ENCODE data around the gene ZSCAN16.
"Not testable (repeated sequence)": the region's sequence is repeated elsewhere in the genome, so short reads cannot be mapped to it uniquely, and the experiment has no call there.

Gene ZSCAN16

GRCh38 chr6:28124350-28124970 lies at the start of gene ZSCAN16:
Gene ZSCAN16 (plus strand): TSS chr6:28124609. CDS start chr6:28125444, 835 bp downstream.
- DNase-seq (ENCODE audit: low read depth, low spot score), result no peak

DNA sequence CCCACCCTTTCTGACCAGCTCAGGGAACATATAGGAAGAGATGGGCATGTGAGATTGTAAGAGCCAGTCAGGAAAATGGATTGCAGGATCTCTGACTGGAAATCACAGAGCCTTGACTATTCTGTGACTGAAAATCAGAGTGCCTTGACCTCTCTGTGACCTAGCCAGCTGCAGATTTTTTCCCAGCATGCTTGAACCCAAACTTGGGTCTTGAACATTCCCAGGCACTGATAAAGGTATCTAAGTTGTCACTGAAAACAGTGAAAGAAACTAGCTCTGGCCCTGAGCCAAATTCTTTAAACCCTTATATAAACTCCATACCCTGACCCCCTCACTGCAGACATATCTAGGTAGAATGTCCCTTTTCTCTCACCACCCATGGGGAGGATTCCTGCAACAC lies 46.4 kb upstream of the ZSCAN16 start:
- no peak for DNase-seq (ENCODE audit: low read depth, low spot score)

- DNase-seq (ENCODE audit: low read depth, low spot score), result no peak
Observed at GRCh38 chr6:28078836-28079235, 45.6 kb upstream of the ZSCAN16 start.

DNA sequence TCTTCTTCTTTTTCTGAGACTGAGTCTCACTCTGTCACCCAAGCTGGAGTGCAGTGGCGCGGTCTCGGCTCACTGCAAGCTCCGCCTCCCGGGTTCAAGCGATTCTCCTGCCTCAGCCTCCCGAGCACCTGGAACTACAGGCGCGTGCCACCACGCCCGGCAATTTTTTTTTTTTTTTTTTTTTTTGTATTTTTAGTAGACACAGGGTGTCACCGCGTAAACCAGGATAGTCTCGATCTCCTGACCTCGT lies 44.1 kb upstream of the ZSCAN16 start, which contains the start of gene ZNF165:
ZNF165 (plus strand) TSS at position 188 of the 250 bp plus-strand sequence. CDS start 4,913 bp downstream, outside the sequence.
- not testable (repeated sequence) for DNase-seq (ENCODE audit: low read depth, low spot score)

DNA sequence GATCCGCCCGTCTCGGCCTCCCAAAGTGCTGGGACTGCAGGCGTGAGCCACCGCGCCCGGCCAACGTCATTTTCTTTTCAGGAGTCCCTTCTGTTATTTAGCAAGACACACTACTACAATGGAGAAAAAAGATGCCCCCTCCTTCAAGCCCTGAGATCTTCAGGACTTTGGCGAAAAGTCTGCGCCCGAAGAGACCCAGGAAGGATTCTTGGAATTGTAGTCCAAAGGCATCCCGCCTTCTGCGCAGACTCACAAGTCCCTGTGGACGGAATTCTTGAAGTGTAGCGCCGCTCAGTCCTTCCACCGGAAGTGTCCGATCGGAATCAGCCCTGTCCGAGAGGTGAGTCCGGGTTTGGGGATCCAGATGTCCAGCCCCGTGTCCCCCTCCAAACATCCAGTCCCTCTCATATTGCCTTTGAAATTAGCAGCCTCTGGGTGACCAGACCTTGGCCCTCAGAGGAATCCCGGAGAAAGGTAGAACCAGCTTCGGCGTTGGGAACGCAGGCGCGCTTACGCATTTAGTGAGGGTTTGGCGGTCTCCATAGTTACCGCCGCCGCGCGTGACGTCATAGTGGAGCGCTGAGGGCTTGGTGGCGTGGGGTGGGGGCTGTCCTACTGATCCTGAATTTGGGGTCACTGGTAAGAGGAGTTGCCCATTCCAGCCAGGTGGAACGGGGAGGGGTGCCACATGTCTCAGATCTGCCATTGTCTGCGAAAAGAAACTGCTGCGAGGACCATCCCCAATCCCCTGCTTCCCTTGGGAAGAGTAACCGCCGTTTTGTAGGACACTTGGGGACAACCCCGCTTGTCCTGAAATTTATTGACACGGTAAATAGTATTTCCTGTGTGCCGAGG lies 43.6 kb upstream of the ZSCAN16 start:
- peak; percentile 96 for DNase-seq (ENCODE audit: low read depth, low spot score)

GRCh38 chr6:28081486-28081751 lies 43.0 kb upstream of the ZSCAN16 start:
- DNase-seq (ENCODE audit: low read depth, low spot score), result no peak

GRCh38 chr6:28082939-28083338 lies 41.5 kb upstream of the ZSCAN16 start:
- DNase-seq (ENCODE audit: low read depth, low spot score), result no peak

DNA sequence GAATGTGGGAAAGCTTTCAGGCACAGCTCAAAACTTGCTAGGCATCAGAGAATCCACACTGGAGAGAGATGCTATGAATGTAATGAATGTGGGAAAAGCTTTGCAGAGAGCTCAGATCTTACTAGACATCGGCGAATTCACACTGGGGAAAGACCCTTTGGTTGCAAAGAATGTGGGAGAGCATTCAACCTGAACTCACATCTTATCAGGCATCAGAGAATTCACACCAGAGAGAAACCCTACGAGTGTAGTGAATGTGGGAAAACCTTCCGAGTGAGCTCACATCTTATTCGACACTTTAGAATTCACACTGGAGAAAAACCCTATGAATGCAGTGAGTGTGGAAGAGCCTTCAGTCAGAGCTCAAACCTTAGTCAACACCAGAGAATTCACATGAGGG lies 35.4 kb upstream of the ZSCAN16 start:
- no peak for DNase-seq (ENCODE audit: low read depth, low spot score)

GRCh38 chr6:28090917-28091586 lies 33.4 kb upstream of the ZSCAN16 start:
- DNase-seq (ENCODE audit: low read depth, low spot score), result no peak

DNA sequence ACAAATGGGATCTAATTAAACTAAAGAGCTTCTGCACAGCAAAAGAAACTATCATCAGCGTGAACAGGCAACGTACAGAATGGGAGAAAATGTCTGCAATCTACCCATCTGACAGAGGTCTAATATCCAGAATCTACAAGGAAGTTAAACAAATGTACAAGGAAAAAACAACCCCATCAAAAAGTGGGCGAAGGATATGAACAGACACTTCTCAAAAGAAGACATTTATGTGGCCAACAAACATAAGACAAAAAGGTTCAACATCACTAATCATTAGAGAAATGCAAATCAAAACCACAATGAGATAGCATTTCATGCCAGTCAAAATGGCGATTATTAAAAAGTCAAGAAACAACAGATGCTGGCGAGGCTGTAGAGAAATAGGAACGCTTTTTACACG lies 22.2 kb upstream of the ZSCAN16 start:
- DNase-seq (ENCODE audit: low read depth, low spot score), result not testable (repeated sequence)

- not testable (repeated sequence) for DNase-seq (ENCODE audit: low read depth, low spot score)
Observed at GRCh38 chr6:28102699-28103098, 21.7 kb upstream of the ZSCAN16 start.

GRCh38 chr6:28104392-28105244 lies 19.8 kb upstream of the ZSCAN16 start:
- peak; percentile 43 for DNase-seq (ENCODE audit: low read depth, low spot score)

GRCh38 chr6:28105245-28105639 lies 19.2 kb upstream of the ZSCAN16 start:
- DNase-seq (ENCODE audit: low read depth, low spot score), result no peak

DNA sequence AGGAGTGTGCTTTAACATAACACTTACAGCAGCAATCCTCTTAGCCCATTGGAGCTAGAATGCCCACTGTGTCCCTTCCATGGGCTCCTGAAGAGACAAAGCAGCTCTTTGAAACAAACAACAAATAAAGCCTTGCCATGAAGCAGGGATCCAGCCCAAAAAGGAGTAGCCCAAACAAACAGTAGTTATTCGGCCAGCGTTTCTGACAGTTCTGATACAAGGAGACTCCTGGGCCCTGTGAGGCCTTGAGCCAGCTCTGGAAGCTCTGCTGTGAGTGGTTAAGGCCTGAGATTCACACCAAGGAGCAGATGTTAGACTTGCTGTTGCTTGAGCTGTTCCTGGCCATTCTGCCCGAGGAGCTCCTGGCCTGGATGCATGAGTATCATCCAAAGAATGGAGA lies 16.9 kb upstream of the ZSCAN16 start:
- no peak for DNase-seq (ENCODE audit: low read depth, low spot score)

DNA sequence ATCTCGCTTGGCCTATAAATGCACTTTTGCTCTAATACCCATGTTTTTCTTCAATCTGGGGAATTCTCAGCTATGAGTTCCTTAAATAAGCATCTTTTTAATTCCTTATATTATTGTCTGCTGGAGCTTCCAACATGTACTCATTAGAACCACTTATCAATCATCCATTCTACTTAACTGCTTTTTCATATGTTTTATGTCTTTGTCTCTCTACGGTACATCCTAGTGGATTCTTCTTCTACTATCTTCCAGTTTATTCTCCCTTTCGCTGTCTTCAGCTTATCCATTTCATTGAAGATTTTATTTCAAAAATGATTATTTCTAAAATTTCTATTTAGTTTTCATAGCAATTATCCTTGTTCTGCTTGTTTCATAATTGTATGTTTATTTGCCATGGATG lies 12.4 kb upstream of the ZSCAN16 start:
- no peak for DNase-seq (ENCODE audit: low read depth, low spot score)

GRCh38 chr6:28115799-28116198 lies 8.6 kb upstream of the ZSCAN16 start:
- no peak for DNase-seq (ENCODE audit: low read depth, low spot score)

DNA sequence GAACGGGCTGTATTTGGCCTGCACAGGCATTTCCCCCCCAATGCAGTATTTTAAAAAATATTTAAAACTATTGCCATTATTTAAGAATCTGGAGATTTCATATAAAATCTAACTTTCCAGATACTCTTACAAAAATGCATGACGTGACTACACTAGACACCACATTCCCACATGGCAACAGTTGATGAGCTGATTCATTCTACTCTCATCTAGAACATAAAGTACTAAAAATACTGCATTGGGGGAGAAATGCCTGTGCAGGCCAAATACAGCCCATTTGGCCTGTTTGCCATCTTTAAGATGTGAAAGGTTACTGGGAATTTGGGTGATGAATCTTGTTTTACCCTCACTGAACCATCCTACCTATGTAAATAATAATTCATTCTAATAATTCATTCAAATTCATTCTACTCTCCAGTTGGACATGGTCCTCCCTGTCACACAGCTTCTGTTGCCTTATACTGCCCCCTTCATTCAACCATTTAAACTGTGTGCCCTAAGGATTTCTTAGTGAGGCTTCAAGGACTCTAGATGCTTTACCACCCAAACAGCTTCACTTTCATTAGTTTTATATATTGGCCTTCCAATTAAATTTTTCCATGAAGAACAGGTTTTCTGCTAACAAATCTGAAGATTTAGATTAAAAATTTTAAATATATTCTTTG lies 6.9 kb upstream of the ZSCAN16 start:
- DNase-seq (ENCODE audit: low read depth, low spot score), result no peak

GRCh38 chr6:28118217-28118616 lies 6.2 kb upstream of the ZSCAN16 start:
- no peak for DNase-seq (ENCODE audit: low read depth, low spot score)

GRCh38 chr6:28121876-28122275 lies 2.5 kb upstream of the ZSCAN16 start:
- no peak for DNase-seq (ENCODE audit: low read depth, low spot score)

- DNase-seq (ENCODE audit: low read depth, low spot score), result not testable (repeated sequence)
Observed at GRCh38 chr6:28122283-28122682, 2.1 kb upstream of the ZSCAN16 start.

DNA sequence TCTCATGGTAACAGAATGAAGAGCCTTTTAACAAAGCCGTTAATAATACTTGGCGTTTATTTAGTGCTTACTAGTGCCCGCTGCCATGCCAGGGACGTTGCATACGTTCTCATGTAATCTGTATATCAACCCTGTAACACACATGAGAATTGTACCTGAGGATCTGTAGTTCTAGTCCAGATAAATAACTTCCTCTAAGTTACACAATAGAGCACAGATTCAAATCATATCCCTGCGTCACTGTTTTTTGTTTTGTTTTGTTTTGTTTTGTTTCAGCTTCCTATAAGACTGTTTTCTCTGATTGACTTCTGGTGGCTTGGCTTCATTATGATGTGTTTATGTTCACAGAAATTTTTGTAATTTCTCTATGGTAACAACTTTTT lies 553 bp downstream of the ZSCAN16 start:
- no peak for DNase-seq (ENCODE audit: low read depth, low spot score)

DNA sequence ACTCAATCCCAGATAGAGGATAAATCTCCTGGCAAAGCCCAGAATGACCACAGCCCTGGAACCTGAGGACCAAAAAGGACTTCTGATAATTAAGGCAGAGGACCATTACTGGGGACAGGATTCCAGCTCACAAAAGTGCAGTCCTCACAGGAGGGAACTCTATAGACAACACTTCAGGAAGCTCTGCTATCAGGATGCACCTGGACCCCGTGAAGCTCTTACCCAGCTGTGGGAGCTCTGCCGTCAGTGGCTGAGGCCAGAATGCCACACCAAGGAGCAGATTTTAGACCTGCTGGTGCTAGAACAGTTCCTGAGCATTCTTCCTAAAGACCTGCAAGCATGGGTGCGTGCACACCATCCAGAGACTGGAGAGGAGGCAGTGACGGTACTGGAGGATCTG lies 992 bp downstream of the ZSCAN16 start:
- no peak for DNase-seq (ENCODE audit: low read depth, low spot score)

All from smooth muscle cell of the brain vasculature (primary cell).